ENCODE results near the gene FXYD7. TPM values are rescaled to one million over a fixed set of nuclear protein-coding genes. Genes with fewer than 3 reads are reported as not detected.

Gene FXYD7
- total and polyA plus RNA-seq, 9 of the 15 experiments (the other 6 are each of a cell fraction or from before 2014, with no cell fraction given): 0.10 to 0.80 (median 0.31) TPM; not detected in 3

DNA sequence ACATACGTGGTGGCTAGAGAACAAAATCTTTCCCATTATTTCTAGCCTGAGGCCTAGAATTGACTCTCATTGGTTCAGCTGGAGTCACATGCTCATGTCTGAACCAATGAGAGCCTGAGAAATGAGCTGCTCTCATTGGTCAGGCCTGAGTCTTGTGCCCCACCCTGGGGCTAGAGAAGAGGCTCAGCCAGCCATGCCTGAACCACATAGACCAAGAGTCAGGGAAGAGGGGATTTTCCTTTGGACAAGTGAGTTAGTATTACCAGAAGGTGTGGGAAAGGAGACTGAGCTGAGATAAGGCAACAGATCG, 18.3 kb downstream of the FXYD7 start (continued):
- TF ChIP-seq, protein P1, sequence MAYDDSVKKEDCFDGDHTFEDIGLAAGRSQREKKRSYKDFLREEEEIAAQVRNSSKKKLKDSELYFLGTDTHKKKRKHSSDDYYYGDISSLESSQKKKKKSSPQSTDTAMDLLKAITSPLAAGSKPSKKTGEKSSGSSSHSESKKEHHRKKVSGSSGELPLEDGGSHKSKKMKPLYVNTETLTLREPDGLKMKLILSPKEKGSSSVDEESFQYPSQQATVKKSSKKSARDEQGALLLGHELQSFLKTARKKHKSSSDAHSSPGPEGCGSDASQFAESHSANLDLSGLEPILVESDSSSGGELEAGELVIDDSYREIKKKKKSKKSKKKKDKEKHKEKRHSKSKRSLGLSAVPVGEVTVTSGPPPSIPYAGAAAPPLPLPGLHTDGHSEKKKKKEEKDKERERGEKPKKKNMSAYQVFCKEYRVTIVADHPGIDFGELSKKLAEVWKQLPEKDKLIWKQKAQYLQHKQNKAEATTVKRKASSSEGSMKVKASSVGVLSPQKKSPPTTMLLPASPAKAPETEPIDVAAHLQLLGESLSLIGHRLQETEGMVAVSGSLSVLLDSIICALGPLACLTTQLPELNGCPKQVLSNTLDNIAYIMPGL (CRISPR knock-in tag; IDR thresholded peaks at IDR 0.05): no peak
- TF ChIP-seq, protein P2, sequence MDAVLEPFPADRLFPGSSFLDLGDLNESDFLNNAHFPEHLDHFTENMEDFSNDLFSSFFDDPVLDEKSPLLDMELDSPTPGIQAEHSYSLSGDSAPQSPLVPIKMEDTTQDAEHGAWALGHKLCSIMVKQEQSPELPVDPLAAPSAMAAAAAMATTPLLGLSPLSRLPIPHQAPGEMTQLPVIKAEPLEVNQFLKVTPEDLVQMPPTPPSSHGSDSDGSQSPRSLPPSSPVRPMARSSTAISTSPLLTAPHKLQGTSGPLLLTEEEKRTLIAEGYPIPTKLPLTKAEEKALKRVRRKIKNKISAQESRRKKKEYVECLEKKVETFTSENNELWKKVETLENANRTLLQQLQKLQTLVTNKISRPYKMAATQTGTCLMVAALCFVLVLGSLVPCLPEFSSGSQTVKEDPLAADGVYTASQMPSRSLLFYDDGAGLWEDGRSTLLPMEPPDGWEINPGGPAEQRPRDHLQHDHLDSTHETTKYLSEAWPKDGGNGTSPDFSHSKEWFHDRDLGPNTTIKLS (IDR thresholded peaks at IDR 0.05; ENCODE audit: borderline replicate concordance, low read depth): no peak
- TF ChIP-seq, protein P3, sequence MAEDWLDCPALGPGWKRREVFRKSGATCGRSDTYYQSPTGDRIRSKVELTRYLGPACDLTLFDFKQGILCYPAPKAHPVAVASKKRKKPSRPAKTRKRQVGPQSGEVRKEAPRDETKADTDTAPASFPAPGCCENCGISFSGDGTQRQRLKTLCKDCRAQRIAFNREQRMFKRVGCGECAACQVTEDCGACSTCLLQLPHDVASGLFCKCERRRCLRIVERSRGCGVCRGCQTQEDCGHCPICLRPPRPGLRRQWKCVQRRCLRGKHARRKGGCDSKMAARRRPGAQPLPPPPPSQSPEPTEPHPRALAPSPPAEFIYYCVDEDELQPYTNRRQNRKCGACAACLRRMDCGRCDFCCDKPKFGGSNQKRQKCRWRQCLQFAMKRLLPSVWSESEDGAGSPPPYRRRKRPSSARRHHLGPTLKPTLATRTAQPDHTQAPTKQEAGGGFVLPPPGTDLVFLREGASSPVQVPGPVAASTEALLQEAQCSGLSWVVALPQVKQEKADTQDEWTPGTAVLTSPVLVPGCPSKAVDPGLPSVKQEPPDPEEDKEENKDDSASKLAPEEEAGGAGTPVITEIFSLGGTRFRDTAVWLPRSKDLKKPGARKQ (CRISPR knock-in tag; IDR thresholded peaks at IDR 0.05): no peak
- TF ChIP-seq RAD51 (IDR thresholded peaks at IDR 0.05; ENCODE audit: borderline replicate concordance, low read depth) (peak; percentile 91), ASH1L (IDR thresholded peaks at IDR 0.05; ENCODE audit: borderline replicate concordance, low read depth, partially characterized antibody) (peak; percentile 64), CBFA2T2 (conservative IDR thresholded peaks at IDR 0.05) (peak; percentile 42; the same call in 1 of the 2 replicates), FOS (IDR thresholded peaks at IDR 0.05; ENCODE audit: extremely low read depth, insufficient read length) (peak; percentile 59), NFYB (IDR thresholded peaks at IDR 0.05; ENCODE audit: extremely low read depth, insufficient read length) (peak; percentile 74)
- TF ChIP-seq, protein P4, sequence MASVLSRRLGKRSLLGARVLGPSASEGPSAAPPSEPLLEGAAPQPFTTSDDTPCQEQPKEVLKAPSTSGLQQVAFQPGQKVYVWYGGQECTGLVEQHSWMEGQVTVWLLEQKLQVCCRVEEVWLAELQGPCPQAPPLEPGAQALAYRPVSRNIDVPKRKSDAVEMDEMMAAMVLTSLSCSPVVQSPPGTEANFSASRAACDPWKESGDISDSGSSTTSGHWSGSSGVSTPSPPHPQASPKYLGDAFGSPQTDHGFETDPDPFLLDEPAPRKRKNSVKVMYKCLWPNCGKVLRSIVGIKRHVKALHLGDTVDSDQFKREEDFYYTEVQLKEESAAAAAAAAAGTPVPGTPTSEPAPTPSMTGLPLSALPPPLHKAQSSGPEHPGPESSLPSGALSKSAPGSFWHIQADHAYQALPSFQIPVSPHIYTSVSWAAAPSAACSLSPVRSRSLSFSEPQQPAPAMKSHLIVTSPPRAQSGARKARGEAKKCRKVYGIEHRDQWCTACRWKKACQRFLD (CRISPR knock-in tag; IDR thresholded peaks at IDR 0.05): no peak
- TF ChIP-seq, protein P5, sequence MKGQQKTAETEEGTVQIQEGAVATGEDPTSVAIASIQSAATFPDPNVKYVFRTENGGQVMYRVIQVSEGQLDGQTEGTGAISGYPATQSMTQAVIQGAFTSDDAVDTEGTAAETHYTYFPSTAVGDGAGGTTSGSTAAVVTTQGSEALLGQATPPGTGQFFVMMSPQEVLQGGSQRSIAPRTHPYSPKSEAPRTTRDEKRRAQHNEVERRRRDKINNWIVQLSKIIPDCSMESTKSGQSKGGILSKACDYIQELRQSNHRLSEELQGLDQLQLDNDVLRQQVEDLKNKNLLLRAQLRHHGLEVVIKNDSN (CRISPR knock-in tag; IDR thresholded peaks at IDR 0.05): peak; percentile 95
